DMS53 treated with DMSO at 0.1 percent for 48 hours (cell line): ENCODE measurements around the gene TLCD3A.
"Not testable (repeated sequence)": the region's sequence is repeated elsewhere in the genome, so short reads cannot be mapped to it uniquely, and the experiment has no call there.

Experiments used
- DNase-seq: peaks from one replicate; lab custom pipeline; 2025; ENCODE audit not compliant: unreplicated experiment; lab: John Stamatoyannopoulos, UW

TLCD3A gene

DNA sequence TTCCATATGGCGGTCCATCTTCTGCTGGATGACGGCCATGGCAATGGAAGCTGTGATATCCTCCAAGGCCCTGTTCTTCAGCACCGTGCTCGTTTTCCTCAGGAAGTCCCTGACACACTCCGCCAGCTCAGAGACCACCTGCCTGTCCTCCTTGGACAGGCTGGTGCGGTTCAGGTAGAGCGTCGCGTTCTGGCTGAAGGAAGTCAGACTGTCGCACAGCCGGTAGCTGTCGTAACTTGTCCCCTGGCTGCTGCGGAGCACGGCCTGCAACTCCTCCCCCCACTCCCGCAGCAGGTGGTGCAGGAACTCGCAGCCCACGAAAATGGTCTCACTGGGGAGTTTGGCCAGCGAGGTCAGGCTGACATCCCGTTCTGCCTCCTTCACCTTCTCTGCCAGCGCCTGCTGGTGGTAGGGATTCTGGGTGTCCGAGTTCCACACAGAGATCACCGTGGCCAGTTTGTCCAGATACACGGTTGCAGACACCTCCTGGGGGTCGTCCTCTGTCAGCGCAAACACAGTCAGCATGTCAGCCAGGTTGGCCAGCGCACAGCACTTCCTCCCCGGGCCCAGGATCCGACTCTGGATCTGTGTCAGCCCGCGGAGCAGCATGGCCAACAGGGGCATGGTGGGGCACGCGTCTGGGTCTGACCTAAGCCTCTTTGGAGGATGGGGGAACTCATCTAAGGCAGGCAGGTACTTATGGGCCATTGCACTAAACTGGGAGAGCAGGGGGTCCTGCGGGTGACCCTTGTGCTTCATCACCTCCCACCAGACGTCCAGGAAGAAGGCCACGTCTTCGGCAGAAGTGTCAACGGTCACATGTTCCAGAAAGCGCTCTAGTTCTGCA, 14.6 kb downstream of the TLCD3A start:
- no peak for DNase-seq

DNA sequence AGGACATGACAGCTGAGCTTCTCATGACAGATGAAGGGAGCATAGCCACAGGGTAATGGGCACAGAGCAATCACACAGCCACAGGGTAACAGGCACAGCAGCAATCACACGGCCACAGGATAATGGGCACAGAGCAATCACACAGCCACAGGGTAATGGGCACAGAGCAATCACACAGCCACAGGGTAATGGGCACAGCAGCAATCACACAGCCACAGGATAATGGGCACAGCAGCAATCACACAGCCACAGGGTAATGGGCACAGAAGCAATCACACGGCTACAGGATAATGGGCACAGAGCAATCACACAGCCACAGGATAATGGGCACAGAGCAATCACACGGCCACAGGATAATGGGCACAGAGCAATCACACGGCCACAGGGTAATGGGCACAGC, 16.2 kb downstream of the TLCD3A start:
- DNase-seq: not testable (repeated sequence)

DNA sequence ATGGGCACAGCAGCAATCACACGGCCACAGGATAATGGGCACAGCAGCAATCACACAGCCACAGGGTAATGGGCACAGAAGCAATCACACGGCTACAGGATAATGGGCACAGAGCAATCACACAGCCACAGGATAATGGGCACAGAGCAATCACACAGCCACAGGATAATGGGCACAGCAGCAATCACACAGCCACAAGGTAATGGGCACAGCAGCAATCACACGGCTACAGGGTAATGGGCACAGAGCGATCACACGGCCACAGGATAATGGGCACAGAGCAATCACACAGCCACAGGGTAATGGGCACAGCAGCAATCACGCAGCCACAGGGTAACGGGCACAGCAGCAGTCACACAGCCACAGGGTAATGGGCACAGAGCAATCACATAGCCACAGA, 17.0 kb downstream of the TLCD3A start:
- not testable (repeated sequence) for DNase-seq

- no peak for DNase-seq
These were observed 18.1 kb downstream of the TLCD3A start for GRCh38 chr17:750431-751037.

GRCh38 chr17:751269-752001, 19.0 kb downstream of the TLCD3A start:
- no peak for DNase-seq

GRCh38 chr17:752002-752619, 19.7 kb downstream of the TLCD3A start, which contains the start of gene GEMIN4:
Gene GEMIN4, minus strand, starts transcription at chr17:752264. Its CDS starts 122 bp downstream, at chr17:752142.
- DNase-seq: peak; percentile 42

DNA sequence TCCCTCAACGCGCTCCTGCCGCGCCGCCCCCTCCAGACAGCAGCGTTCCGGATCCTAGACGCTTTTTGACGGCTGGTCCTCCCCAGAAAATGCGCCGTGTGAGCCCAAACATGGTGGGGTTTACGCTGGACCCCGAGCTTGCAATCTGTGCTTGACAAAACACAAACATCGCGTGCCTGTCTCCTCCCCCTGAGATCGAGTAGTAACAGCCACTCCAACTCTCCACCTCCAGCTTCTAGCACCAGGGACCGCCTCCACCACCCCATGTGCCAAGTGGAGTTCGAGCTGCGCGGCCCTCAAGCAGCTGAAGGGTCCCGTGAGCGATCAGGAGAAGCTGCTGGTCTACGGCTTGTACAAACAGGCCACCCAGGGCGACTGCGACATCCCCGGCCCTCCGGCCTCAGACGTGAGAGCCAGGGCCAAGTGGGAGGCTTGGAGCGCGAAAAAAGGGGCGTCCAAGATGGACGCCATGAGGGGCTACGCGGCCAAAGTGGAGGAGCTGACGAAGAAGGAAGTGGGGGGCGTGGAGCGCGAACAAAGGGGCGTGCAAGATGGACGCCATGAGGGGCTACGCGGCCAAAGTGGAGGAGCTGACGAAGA, 20.3 kb downstream of the TLCD3A start:
- DNase-seq: peak; percentile 12

- DNase-seq: no peak
These were observed 21.0 kb downstream of the TLCD3A start for GRCh38 chr17:753418-753817.

DNA sequence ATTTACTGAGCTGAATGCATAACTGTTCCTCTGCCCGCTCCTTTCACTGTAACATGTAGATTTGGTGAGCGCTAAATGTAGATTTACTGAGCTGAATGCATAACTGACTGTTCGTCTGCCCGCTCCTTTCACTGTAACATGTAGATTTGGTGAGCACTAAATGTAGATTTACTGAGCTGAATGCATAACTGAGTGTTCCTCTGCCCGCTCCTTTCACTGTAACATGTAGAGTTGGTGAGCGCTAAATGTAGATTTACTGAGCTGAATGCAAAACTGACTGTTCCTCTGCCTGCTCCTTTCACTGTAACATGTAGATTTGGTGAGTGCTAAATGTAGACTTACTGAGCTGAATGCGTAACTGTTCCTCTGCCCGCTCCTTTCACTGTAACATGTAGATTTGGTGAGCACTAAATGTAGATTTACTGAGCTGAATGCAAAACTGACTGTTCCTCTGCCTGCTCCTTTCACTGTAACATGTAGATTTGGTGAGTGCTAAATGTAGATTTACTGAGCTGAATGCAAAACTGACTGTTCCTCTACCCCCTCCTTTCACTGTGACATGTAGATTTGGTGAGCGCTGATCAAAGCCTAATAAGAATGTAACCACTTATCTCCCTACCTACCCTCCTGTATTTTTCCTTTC, 23.0 kb downstream of the TLCD3A start:
- not testable (repeated sequence) for DNase-seq

GRCh38 chr17:756010-756567, 23.7 kb downstream of the TLCD3A start:
- DNase-seq: not testable (repeated sequence)

GRCh38 chr17:759964-760363, 27.6 kb downstream of the TLCD3A start:
- DNase-seq: no peak

GRCh38 chr17:760371-760770, 28.0 kb downstream of the TLCD3A start:
- DNase-seq: no peak

DNA sequence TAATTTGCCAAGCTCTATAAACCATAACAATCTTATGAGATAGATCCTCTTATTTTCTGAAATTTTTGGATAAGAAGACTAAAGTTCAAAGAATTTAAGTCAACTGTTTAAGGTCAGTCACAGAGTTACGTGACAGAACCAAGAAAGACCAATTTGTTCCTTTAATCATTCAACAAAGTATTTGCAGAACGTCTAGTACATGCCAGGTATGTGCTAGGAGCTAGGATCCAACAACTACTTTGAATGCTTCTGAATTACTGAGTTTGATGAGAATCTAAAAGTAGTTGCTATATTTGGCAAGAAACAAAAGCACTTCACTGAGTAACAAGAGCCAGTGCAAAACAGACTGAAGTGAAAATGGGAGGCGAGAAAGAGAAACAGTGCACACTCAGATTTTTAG, 34.7 kb downstream of the TLCD3A start:
- no peak for DNase-seq

- DNase-seq: no peak
These were observed 40.6 kb downstream of the TLCD3A start for GRCh38 chr17:773016-773415.

GRCh38 chr17:773467-774312, 41.3 kb downstream of the TLCD3A start:
- no peak for DNase-seq

DNA sequence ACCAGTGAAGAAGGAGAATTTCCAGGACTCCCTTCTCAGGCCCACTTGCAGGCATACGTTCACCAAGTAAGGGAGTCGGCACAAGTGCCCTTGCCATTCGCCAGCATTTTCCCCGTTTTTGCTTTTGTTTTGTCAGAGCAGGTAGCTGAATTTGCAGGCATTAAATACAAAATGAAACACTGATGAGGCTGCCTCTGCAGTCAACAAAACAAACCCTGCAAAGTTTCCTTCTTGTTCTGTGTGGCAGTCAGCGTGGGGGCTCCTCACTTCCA, 41.9 kb downstream of the TLCD3A start:
- no peak for DNase-seq

DNA sequence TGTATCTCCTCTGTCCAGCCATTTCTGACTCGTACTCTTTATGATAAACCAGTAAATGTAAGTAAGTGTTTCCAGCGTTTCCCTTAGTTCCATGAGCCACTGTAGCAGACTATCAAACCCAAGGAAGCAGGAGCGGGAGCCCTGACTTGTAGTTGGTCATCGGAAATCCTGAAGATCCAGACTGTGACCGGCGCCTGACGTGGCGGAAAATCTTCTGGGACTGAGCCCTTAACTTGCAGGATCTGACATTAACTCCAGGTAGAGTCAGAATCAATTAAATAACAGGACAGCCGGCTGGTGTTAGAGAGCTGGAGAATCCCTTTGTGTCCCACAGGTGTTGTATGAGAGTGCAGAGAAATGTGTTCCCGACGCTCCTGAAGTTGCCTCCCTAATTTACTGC, 45.7 kb downstream of the TLCD3A start:
- DNase-seq: no peak

DNA sequence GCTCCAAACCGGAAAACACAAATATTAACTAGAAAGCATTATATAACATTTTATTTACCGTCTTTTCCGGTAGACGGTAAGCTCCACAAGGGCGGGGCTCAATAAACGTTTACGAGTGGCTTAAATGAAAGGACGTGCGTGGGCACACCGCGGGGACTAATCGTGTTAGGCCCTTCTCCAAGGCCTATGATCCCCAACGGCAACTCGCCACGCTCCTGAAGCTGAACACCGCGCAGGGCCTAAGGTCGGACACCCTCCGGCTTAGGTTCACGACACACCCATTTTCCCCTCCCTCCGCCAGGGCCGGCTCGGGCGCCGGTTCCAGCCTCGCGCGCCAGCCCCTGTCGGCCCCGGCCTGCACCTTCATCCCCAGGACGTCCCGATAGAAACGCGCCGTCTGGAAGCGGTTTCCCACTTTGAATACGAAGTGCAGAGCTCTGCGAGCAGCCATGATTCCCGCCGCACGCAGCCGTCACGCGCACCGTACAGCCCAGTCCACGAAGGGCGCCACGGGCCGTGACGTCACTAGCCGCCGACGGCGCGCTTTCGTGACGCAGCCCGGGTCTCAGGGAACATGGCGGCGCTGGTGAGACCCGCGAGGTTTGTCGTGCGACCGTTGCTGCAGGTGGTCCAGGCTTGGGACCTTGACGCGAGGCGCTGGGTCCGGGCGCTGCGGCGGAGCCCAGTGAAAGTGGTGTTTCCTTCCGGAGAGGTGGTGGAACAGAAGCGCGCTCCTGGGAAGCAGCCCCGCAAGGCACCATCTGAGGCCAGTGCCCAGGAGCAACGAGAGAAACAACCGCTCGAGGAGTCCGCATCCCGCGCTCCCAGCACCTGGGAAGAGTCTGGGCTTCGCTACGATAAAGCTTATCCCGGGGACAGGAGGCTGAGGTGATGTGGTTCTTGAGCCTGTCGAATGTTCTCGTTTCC, 49.7 kb downstream of the TLCD3A start, which contains the start of the genes GLOD4 and MRM3:
Gene GLOD4, minus strand, starts transcription at position 476 of the 927 bp plus-strand sequence. Its CDS starts 25 bp downstream, at position 451.
Gene MRM3, plus strand, starts transcription at position 549 of the 927 bp plus-strand sequence. Its CDS starts 26 bp downstream, at position 575.
- DNase-seq: peak; percentile 42
